HEK293 (cell line): ENCODE data around the gene FHIT.

Source experiments
- CTCF ChIA-PET: fragments of 350-600 bp; formaldehyde crosslinking; extraction: SDS; loops from one replicate; lab custom pipeline; 2021; ENCODE audit warnings: antibody characterized with exemption; lab: Yijun Ruan, JAX
- POLR2A ChIA-PET: fragments of 300-600 bp; formaldehyde crosslinking; extraction: SDS; loops from one replicate; lab custom pipeline; 2020; ENCODE audit warnings: antibody characterized with exemption, inconsistent platforms; lab: Yijun Ruan, JAX
- H3K27ac ChIP-seq: fragments of 200-500 bp; sonication (Bioruptor generic); 2 replicates; pipeline ENCODE4 v1.5.1; 2014; ENCODE audit warnings: low read depth, low read length, control low read depth, inconsistent platforms; ENCODE audit errors: extremely low read depth
- H3K36me3 ChIP-seq, 2 experiments: fragments of 200-500 bp in 1 of 2; sonication (Bioruptor generic) in 1 of 2; 1 replicate in 1 of 2; 2 replicates in 1 of 2; pipeline ENCODE4 v1.5.1; 2014 to 2017; ENCODE audit warnings: inconsistent platforms in 2 of 2, low read length in 2 of 2; ENCODE audit not compliant: control insufficient read depth in 2 of 2, insufficient read depth in 1 of 2
- H3K4me1 ChIP-seq: fragments of 200-500 bp; sonication (Bioruptor generic); 2 replicates; pipeline ENCODE4 v1.5.1; 2014; ENCODE audit warnings: mild to moderate bottlenecking, low read length, inconsistent platforms; ENCODE audit not compliant: control insufficient read depth, insufficient read depth
- H3K4me3 ChIP-seq: 2 replicates; pipeline ENCODE4 v1.5.1; 2011; ENCODE audit warnings: low read depth, mild to moderate bottlenecking, control low read depth, low read length, moderate library complexity
- H3K9me3 ChIP-seq: fragments of 200-500 bp; sonication (Bioruptor generic); 2 replicates; pipeline ENCODE4 v1.5.1; 2014; ENCODE audit warnings: low read depth, low read length, inconsistent platforms; ENCODE audit not compliant: control insufficient read depth, insufficient read depth
- GFI1B ChIP-seq: fragments of 450-650 bp; formaldehyde crosslinking; IDR thresholded peaks from 2 replicates; pipeline ENCODE4 v1.5.1; 2016; ENCODE audit warnings: missing biosample characterization, missing genetic modification characterization
- GLIS1 ChIP-seq: fragments of 450-650 bp; formaldehyde crosslinking; IDR thresholded peaks from 2 replicates; pipeline ENCODE4 v1.5.1; 2016; ENCODE audit warnings: missing biosample characterization, missing genetic modification characterization
- KLF8 ChIP-seq: fragments of 450-650 bp; formaldehyde crosslinking; IDR thresholded peaks from 2 replicates; pipeline ENCODE4 v1.5.1; 2016; ENCODE audit warnings: missing biosample characterization, missing genetic modification characterization
- ZNF146 ChIP-seq: fragments of 450-650 bp; formaldehyde crosslinking; IDR thresholded peaks from 2 replicates; pipeline ENCODE4 v1.5.1; 2016; ENCODE audit warnings: missing biosample characterization, missing genetic modification characterization
- ZNF292 ChIP-seq: fragments of 450-650 bp; formaldehyde crosslinking; IDR thresholded peaks from 2 replicates; pipeline ENCODE4 v1.5.1; 2016; ENCODE audit warnings: low read depth, missing biosample characterization, missing genetic modification characterization, borderline replicate concordance
- ZNF544 ChIP-seq: fragments of 450-650 bp; formaldehyde crosslinking; IDR thresholded peaks from 2 replicates; pipeline ENCODE4 v1.5.0; 2017; ENCODE audit warnings: missing biosample characterization, missing genetic modification characterization
- ZNF548 ChIP-seq: fragments of 450-650 bp; formaldehyde crosslinking; IDR thresholded peaks from 2 replicates; pipeline ENCODE4 v1.5.1; 2016; ENCODE audit warnings: missing biosample characterization, missing genetic modification characterization
- ZNF623 ChIP-seq: fragments of 450-650 bp; formaldehyde crosslinking; IDR thresholded peaks from 2 replicates; pipeline ENCODE4 v1.5.1; 2016; ENCODE audit warnings: missing biosample characterization, missing genetic modification characterization
- TF ChIP-seq, protein P1 (sequence below): fragments of 450-650 bp; formaldehyde crosslinking; IDR thresholded peaks from 2 replicates; pipeline ENCODE4 v1.5.1; 2017; ENCODE audit warnings: missing biosample characterization, missing genetic modification characterization
- TF ChIP-seq, protein P2 (sequence below): fragments of 450-650 bp; formaldehyde crosslinking; IDR thresholded peaks from 2 replicates; pipeline ENCODE4 v1.5.1; 2016; ENCODE audit warnings: missing biosample characterization, missing genetic modification characterization, borderline replicate concordance
- TF ChIP-seq, protein P3 (sequence below): fragments of 450-650 bp; formaldehyde crosslinking; IDR thresholded peaks from 2 replicates; pipeline ENCODE4 v1.5.1; 2016; ENCODE audit warnings: missing biosample characterization, missing genetic modification characterization
- TF ChIP-seq, protein P4 (sequence below): IDR thresholded peaks from 2 replicates; pipeline ENCODE4 v1.6.1; 2011; ENCODE audit warnings: mild to moderate bottlenecking, low read depth, low read length, borderline replicate concordance

Gene FHIT

DNA sequence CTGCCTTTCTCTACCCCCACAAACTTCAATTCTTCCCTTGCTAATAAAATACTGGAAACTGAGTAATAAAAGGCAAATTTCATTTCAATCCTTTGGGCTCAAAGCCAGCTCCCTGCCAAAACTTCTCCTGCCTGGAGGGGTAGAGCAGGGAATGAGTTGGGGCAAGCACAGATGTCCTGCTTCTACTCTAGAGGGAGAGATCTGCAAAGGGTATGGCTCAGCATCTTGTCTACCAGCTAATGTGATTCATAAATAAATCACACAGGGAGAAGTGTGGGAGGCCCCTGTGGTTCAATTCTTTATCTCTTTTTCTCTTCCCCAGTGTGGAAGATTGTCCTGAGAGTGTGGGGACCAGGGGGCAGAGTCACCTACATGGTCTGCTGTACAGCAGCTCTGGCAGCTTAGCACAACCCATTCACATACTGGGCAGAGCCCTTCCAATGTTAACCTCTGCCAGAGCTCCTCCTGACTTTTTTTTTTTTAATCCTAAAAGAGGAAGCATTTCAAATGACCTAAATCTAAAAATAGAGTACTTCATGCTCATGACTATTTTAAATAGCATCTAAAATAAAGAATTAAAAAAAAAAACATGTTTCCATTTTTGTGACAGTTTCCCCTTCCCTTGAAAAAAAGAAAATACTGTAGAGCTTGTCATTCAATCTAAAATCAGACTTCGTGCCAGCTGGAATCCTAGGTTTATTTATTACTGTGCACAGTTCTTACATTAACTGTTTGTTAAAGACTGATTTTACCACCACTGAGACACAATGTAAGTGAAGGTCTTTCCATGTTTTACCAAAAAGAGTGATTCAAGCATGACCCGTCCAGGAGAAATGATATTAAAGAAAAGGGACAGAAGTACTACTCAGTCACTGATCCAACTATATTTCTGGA, 1117.7 kb downstream of the FHIT start:
- ChIA-PET POLR2A (no interaction called here), CTCF (no interaction called here)
- Histone ChIP-seq H3K9me3 (no peaks in the 10 kb centered on the region), H3K36me3 (no peaks in the 10 kb centered on the region), H3K4me3 (no peak overlapping the region), H3K27ac (no peak overlapping the region), H3K4me1 (no peaks in the 10 kb centered on the region)
- TF ChIP-seq ZNF548 (no peak), GLIS1 (no peak), ZNF544 (no peak), GFI1B (no peak), KLF8 (tag by site-specific recombination) (no peak), ZNF623 (tag by site-specific recombination) (no peak), ZNF292 (tag by site-specific recombination) (no peak)
- TF ChIP-seq, protein P1, sequence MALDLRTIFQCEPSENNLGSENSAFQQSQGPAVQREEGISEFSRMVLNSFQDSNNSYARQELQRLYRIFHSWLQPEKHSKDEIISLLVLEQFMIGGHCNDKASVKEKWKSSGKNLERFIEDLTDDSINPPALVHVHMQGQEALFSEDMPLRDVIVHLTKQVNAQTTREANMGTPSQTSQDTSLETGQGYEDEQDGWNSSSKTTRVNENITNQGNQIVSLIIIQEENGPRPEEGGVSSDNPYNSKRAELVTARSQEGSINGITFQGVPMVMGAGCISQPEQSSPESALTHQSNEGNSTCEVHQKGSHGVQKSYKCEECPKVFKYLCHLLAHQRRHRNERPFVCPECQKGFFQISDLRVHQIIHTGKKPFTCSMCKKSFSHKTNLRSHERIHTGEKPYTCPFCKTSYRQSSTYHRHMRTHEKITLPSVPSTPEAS = no peak
- TF ChIP-seq, protein P2, sequence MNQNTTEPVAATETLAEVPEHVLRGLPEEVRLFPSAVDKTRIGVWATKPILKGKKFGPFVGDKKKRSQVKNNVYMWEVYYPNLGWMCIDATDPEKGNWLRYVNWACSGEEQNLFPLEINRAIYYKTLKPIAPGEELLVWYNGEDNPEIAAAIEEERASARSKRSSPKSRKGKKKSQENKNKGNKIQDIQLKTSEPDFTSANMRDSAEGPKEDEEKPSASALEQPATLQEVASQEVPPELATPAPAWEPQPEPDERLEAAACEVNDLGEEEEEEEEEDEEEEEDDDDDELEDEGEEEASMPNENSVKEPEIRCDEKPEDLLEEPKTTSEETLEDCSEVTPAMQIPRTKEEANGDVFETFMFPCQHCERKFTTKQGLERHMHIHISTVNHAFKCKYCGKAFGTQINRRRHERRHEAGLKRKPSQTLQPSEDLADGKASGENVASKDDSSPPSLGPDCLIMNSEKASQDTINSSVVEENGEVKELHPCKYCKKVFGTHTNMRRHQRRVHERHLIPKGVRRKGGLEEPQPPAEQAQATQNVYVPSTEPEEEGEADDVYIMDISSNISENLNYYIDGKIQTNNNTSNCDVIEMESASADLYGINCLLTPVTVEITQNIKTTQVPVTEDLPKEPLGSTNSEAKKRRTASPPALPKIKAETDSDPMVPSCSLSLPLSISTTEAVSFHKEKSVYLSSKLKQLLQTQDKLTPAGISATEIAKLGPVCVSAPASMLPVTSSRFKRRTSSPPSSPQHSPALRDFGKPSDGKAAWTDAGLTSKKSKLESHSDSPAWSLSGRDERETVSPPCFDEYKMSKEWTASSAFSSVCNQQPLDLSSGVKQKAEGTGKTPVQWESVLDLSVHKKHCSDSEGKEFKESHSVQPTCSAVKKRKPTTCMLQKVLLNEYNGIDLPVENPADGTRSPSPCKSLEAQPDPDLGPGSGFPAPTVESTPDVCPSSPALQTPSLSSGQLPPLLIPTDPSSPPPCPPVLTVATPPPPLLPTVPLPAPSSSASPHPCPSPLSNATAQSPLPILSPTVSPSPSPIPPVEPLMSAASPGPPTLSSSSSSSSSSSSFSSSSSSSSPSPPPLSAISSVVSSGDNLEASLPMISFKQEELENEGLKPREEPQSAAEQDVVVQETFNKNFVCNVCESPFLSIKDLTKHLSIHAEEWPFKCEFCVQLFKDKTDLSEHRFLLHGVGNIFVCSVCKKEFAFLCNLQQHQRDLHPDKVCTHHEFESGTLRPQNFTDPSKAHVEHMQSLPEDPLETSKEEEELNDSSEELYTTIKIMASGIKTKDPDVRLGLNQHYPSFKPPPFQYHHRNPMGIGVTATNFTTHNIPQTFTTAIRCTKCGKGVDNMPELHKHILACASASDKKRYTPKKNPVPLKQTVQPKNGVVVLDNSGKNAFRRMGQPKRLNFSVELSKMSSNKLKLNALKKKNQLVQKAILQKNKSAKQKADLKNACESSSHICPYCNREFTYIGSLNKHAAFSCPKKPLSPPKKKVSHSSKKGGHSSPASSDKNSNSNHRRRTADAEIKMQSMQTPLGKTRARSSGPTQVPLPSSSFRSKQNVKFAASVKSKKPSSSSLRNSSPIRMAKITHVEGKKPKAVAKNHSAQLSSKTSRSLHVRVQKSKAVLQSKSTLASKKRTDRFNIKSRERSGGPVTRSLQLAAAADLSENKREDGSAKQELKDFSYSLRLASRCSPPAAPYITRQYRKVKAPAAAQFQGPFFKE (tag by site-specific recombination) = no peak

DNA sequence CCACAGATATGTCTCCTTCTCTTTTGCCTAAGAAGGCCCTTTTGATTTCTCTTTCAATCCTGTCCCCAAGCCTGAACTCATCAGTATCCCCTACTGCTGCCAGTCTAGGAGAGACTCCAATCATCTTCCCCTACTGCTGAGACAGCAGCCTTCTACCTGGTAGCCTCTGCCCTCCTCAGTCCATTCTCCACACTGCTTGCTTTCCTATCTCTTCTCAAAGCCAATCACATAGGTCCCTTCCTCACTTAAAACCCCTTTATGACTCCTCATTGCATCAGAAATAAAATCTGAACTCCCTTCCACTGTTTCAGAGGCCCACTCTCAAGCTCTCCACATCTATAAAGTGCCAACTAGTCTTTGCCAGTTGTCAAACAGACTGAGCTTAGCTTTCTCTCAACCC, 1119.6 kb downstream of the FHIT start:
- TF ChIP-seq ZNF623 (tag by site-specific recombination) (no peak), ZNF146 (tag by site-specific recombination) (no peak)
- TF ChIP-seq, protein P3, sequence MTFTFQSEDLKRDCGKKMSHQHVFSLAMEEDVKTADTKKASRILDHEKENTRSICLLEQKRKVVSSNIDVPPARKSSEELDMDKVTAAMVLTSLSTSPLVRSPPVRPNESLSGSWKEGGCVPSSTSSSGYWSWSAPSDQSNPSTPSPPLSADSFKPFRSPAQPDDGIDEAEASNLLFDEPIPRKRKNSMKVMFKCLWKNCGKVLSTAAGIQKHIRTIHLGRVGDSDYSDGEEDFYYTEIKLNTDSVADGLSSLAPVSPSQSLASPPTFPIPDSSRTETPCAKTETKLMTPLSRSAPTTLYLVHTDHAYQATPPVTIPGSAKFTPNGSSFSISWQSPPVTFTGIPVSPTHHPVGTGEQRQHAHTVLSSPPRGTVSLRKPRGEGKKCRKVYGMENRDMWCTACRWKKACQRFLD = no peak
- TF ChIP-seq, protein P4, sequence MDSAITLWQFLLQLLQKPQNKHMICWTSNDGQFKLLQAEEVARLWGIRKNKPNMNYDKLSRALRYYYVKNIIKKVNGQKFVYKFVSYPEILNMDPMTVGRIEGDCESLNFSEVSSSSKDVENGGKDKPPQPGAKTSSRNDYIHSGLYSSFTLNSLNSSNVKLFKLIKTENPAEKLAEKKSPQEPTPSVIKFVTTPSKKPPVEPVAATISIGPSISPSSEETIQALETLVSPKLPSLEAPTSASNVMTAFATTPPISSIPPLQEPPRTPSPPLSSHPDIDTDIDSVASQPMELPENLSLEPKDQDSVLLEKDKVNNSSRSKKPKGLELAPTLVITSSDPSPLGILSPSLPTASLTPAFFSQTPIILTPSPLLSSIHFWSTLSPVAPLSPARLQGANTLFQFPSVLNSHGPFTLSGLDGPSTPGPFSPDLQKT = no peak
- no peaks in the 10 kb centered on the region for H3K4me1 ChIP-seq
- no peak overlapping the region for H3K27ac ChIP-seq
- no peaks in the 10 kb centered on the region for H3K36me3 ChIP-seq
- POLR2A ChIA-PET = no interaction called here
- CTCF ChIA-PET = interaction anchor here (0.6 kb wide), 1 partner anchor 54 kb away, joined by 3 read pairs; no protein-coding TSS in a partner anchor
- no peaks in the 10 kb centered on the region for H3K9me3 ChIP-seq
- H3K4me3 ChIP-seq = no peak overlapping the region
